Liver (tissue), 3 donors: ENCODE results near the gene MALAT1.

Source experiments
- FOXA1 ChIP-seq: IDR thresholded peaks from 2 replicates; pipeline ENCODE4 v1.6.1; 2016; ENCODE audit warnings: antibody characterized with exemption
- GABPA ChIP-seq, 2 donors: IDR thresholded peaks in 1 of 2; conservative IDR thresholded peaks in 1 of 2; 2 replicates each; pipeline ENCODE4 v1.6.1; 2016; ENCODE audit warnings: antibody characterized with exemption in 2 of 2, mild to moderate bottlenecking in 1 of 2, moderate library complexity in 1 of 2
- JUND ChIP-seq, 2 donors: IDR thresholded peaks; 2 replicates each; pipeline ENCODE4 v1.6.1; 2016; ENCODE audit warnings: antibody characterized with exemption in 2 of 2
- NR2F2 ChIP-seq: IDR thresholded peaks from 2 replicates; pipeline ENCODE4 v1.6.1; 2016; ENCODE audit warnings: antibody characterized with exemption
- RAD21 ChIP-seq, 2 donors: IDR thresholded peaks; 2 replicates each; pipeline ENCODE4 v1.6.1; 2016; ENCODE audit warnings: antibody characterized with exemption in 2 of 2, mild to moderate bottlenecking in 2 of 2
- RXRA ChIP-seq, 2 donors: IDR thresholded peaks; 2 replicates each; pipeline ENCODE4 v1.6.1; 2017 to 2018; ENCODE audit warnings: antibody characterized with exemption in 2 of 2, mild to moderate bottlenecking in 1 of 2
- SP1 ChIP-seq: IDR thresholded peaks from 2 replicates; pipeline ENCODE4 v1.6.1; 2018; ENCODE audit warnings: antibody characterized with exemption, mild to moderate bottlenecking
- TAF1 ChIP-seq: conservative IDR thresholded peaks from 2 replicates; pipeline ENCODE4 v1.6.1; 2016; ENCODE audit warnings: antibody characterized with exemption, mild to moderate bottlenecking
- YY1 ChIP-seq: IDR thresholded peaks from 2 replicates; pipeline ENCODE4 v1.6.1; 2016; ENCODE audit warnings: antibody characterized with exemption, mild to moderate bottlenecking
- TF ChIP-seq, protein P1 (sequence below): fragments of 150-350 bp; IDR thresholded peaks from 2 replicates; pipeline ENCODE4 v1.5.1; 2017; ENCODE audit warnings: improper control_type of control experiment, low read depth, low read length; ENCODE audit not compliant: missing input control
- TF ChIP-seq, protein P2 (sequence below): IDR thresholded peaks from 2 replicates; pipeline ENCODE4 v1.6.1; 2016; ENCODE audit warnings: antibody characterized with exemption, mild to moderate bottlenecking
- TF ChIP-seq, protein P3 (sequence below): IDR thresholded peaks from 2 replicates; pipeline ENCODE4 v1.6.1; 2016; ENCODE audit warnings: antibody characterized with exemption
- TF ChIP-seq, protein P4 (sequence below): IDR thresholded peaks from 2 replicates; pipeline ENCODE4 v1.6.1; 2016; ENCODE audit warnings: antibody characterized with exemption
- TF ChIP-seq, protein P5 (sequence below): IDR thresholded peaks from 2 replicates; pipeline ENCODE4 v1.6.1; 2016; ENCODE audit warnings: antibody characterized with exemption
- donor health status: healthy.
- donor health status: healthy.

DNA sequence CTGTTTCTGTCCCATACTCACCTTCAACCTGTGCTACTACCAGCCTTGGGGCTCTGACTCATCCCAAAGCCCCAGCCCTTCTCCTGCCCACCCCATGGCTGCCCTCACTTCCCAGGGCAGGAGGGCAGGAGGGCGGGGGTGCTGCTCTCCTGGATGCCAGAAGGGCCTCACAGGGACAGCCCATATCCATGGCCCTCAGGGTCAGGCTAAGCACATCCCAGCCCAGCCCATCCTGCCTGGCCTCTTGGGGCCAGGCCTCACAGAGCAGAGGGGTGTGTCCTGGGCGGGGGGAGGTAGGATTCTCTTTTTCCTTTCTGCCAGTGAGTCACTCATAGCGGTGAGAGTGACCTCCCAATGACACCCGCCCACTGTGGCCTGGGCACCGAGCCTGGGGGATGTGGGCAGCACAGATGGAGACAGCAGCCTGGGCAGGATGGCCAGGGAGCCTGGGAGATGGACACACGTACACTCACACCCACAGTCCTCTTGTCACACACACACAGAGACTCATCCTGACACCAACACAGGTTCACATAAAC, 56.9 kb downstream of the MALAT1 start:
- TF ChIP-seq, protein P1, sequence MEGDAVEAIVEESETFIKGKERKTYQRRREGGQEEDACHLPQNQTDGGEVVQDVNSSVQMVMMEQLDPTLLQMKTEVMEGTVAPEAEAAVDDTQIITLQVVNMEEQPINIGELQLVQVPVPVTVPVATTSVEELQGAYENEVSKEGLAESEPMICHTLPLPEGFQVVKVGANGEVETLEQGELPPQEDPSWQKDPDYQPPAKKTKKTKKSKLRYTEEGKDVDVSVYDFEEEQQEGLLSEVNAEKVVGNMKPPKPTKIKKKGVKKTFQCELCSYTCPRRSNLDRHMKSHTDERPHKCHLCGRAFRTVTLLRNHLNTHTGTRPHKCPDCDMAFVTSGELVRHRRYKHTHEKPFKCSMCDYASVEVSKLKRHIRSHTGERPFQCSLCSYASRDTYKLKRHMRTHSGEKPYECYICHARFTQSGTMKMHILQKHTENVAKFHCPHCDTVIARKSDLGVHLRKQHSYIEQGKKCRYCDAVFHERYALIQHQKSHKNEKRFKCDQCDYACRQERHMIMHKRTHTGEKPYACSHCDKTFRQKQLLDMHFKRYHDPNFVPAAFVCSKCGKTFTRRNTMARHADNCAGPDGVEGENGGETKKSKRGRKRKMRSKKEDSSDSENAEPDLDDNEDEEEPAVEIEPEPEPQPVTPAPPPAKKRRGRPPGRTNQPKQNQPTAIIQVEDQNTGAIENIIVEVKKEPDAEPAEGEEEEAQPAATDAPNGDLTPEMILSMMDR, result no peak
- TF ChIP-seq GABPA (IDR thresholded peaks at IDR 0.05 in 1 of 2, conservative IDR thresholded peaks at IDR 0.05 in 1 of 2) (no peak), SP1 (no peak), YY1 (no peak), FOXA1 (no peak), NR2F2 (peak; percentile 18), RAD21 (IDR thresholded peaks at IDR 0.05) (no peak), TAF1 (no peak), JUND (IDR thresholded peaks at IDR 0.05) (peak in 1 of 2 donors; percentile 67), RXRA (IDR thresholded peaks at IDR 0.05) (peak; percentile 12 to 77)
- TF ChIP-seq, protein P2, sequence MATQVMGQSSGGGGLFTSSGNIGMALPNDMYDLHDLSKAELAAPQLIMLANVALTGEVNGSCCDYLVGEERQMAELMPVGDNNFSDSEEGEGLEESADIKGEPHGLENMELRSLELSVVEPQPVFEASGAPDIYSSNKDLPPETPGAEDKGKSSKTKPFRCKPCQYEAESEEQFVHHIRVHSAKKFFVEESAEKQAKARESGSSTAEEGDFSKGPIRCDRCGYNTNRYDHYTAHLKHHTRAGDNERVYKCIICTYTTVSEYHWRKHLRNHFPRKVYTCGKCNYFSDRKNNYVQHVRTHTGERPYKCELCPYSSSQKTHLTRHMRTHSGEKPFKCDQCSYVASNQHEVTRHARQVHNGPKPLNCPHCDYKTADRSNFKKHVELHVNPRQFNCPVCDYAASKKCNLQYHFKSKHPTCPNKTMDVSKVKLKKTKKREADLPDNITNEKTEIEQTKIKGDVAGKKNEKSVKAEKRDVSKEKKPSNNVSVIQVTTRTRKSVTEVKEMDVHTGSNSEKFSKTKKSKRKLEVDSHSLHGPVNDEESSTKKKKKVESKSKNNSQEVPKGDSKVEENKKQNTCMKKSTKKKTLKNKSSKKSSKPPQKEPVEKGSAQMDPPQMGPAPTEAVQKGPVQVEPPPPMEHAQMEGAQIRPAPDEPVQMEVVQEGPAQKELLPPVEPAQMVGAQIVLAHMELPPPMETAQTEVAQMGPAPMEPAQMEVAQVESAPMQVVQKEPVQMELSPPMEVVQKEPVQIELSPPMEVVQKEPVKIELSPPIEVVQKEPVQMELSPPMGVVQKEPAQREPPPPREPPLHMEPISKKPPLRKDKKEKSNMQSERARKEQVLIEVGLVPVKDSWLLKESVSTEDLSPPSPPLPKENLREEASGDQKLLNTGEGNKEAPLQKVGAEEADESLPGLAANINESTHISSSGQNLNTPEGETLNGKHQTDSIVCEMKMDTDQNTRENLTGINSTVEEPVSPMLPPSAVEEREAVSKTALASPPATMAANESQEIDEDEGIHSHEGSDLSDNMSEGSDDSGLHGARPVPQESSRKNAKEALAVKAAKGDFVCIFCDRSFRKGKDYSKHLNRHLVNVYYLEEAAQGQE, result no peak
- TF ChIP-seq, protein P3, sequence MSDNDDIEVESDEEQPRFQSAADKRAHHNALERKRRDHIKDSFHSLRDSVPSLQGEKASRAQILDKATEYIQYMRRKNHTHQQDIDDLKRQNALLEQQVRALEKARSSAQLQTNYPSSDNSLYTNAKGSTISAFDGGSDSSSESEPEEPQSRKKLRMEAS, result no peak
- TF ChIP-seq, protein P4, sequence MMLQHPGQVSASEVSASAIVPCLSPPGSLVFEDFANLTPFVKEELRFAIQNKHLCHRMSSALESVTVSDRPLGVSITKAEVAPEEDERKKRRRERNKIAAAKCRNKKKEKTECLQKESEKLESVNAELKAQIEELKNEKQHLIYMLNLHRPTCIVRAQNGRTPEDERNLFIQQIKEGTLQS, result no peak
- TF ChIP-seq, protein P5, sequence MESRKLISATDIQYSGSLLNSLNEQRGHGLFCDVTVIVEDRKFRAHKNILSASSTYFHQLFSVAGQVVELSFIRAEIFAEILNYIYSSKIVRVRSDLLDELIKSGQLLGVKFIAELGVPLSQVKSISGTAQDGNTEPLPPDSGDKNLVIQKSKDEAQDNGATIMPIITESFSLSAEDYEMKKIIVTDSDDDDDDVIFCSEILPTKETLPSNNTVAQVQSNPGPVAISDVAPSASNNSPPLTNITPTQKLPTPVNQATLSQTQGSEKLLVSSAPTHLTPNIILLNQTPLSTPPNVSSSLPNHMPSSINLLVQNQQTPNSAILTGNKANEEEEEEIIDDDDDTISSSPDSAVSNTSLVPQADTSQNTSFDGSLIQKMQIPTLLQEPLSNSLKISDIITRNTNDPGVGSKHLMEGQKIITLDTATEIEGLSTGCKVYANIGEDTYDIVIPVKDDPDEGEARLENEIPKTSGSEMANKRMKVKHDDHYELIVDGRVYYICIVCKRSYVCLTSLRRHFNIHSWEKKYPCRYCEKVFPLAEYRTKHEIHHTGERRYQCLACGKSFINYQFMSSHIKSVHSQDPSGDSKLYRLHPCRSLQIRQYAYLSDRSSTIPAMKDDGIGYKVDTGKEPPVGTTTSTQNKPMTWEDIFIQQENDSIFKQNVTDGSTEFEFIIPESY, result no peak
